Measurements from ENCODE around the gene ERCC1. TPM values are rescaled to one million over a fixed set of nuclear protein-coding genes. Genes with fewer than 3 reads are reported as not detected.

ERCC1 gene
- total RNA-seq, 1 experiment from 2014 or later: 57.3 TPM

- H3K36me3 ChIP-seq (ENCODE audit: low read depth, low read length): no peaks in the 10 kb centered on the region
- BruUV-seq (replicated peaks): TSS peak; percentile 73
- peaks cover 33% of the 10 kb centered on the region for H4K20me1 ChIP-seq (ENCODE audit: low read length)
- peak overlapping the region; percentile 89 for H3K9ac ChIP-seq (ENCODE audit: low read length)
- H2AFZ ChIP-seq (ENCODE audit: low read length): no peak overlapping the region
- CTCF ChIA-PET: interaction anchor here (1.9 kb wide), 1 partner anchor 10 kb away, joined by 9 read pairs; no protein-coding TSS in a partner anchor
- H3K79me2 ChIP-seq (ENCODE audit: low read length): peaks cover 16% of the 10 kb centered on the region
- ATAC-seq: peak; percentile 18
- TF ChIP-seq EZH2 (IDR thresholded peaks at IDR 0.05; ENCODE audit: low read length, unreplicated experiment) (no peak), EZH2phosphoT487 (IDR thresholded peaks at IDR 0.05; ENCODE audit: borderline replicate concordance, low read length) (no peak)
- TF ChIP-seq, protein P1, sequence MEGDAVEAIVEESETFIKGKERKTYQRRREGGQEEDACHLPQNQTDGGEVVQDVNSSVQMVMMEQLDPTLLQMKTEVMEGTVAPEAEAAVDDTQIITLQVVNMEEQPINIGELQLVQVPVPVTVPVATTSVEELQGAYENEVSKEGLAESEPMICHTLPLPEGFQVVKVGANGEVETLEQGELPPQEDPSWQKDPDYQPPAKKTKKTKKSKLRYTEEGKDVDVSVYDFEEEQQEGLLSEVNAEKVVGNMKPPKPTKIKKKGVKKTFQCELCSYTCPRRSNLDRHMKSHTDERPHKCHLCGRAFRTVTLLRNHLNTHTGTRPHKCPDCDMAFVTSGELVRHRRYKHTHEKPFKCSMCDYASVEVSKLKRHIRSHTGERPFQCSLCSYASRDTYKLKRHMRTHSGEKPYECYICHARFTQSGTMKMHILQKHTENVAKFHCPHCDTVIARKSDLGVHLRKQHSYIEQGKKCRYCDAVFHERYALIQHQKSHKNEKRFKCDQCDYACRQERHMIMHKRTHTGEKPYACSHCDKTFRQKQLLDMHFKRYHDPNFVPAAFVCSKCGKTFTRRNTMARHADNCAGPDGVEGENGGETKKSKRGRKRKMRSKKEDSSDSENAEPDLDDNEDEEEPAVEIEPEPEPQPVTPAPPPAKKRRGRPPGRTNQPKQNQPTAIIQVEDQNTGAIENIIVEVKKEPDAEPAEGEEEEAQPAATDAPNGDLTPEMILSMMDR (conservative IDR thresholded peaks at IDR 0.05; ENCODE audit: low read depth, low read length): no peak
- intact Hi-C loops (cut with micrococcal nuclease): no loop called here
- no peaks in the 10 kb centered on the region for H3F3A ChIP-seq (ENCODE audit: low read length, unreplicated experiment)
- H3K9me3 ChIP-seq (ENCODE audit: low read length): no peaks in the 10 kb centered on the region
- H3K27ac ChIP-seq (ENCODE audit: low read length): peak overlapping the region; percentile 62
- peak overlapping the region; percentile 79 for H3K4me3 ChIP-seq (ENCODE audit: low read length)
- no peak for DNase-seq
- H3K9me2 ChIP-seq (replicated peaks; ENCODE audit: low read length): no peaks in the 10 kb centered on the region
- POLR2A ChIA-PET (ENCODE audit: unreplicated experiment): interaction anchor here (0.6 to 0.9 kb wide), 3 partner anchors 13 to 434 kb away, joined by 3 to 4 read pairs (median 3); partner anchors contain the start of gene MYPOP
- no peaks in the 10 kb centered on the region for H3K27me3 ChIP-seq (ENCODE audit: low read length)
- peak overlapping the region; percentile 97 for H3K4me2 ChIP-seq (ENCODE audit: low read length)
- peaks cover 11% of the 10 kb centered on the region for H3K4me1 ChIP-seq (ENCODE audit: insufficient read depth, low read length)
Observed at GRCh38 chr19:45468803-45469131, 45.0 kb upstream of the ERCC1 start.

DNA sequence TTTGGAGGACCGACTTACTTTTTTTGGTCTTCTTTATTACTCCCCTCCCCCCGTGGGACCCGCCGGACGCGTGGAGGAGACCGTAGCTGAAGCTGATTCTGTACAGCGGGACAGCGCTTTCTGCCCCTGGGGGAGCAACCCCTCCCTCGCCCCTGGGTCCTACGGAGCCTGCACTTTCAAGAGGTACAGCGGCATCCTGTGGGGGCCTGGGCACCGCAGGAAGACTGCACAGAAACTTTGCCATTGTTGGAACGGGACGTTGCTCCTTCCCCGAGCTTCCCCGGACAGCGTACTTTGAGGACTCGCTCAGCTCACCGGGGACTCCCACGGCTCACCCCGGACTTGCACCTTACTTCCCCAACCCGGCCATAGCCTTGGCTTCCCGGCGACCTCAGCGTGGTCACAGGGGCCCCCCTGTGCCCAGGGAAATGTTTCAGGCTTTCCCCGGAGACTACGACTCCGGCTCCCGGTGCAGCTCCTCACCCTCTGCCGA, 44.5 kb upstream of the ERCC1 start:
- no peak for ATAC-seq

More for the DNA sequence above, 44.5 kb upstream of the ERCC1 start:
- CTCF ChIA-PET: interaction anchor here (1.9 kb wide), 1 partner anchor 11 kb away, joined by 9 read pairs; no protein-coding TSS in a partner anchor
- H3K4me3 ChIP-seq (ENCODE audit: low read length): peak overlapping the region; percentile 79
- H3F3A ChIP-seq (ENCODE audit: low read length, unreplicated experiment): no peaks in the 10 kb centered on the region
- no peaks in the 10 kb centered on the region for H3K27me3 ChIP-seq (ENCODE audit: low read length)
- DNase-seq: no peak
- intact Hi-C loops (cut with micrococcal nuclease): no loop called here
- peak overlapping the region; percentile 97 for H3K4me2 ChIP-seq (ENCODE audit: low read length)
- POLR2A ChIA-PET (ENCODE audit: unreplicated experiment): interaction anchor here (0.7 to 0.9 kb wide), 3 partner anchors 11 to 14 kb away, joined by 3 to 5 read pairs (median 4); no protein-coding TSS in a partner anchor
- BruUV-seq (replicated peaks): TSS peak; percentile 84
- peak overlapping the region; percentile 81 for H3K27ac ChIP-seq (ENCODE audit: low read length)
- H3K79me2 ChIP-seq (ENCODE audit: low read length): peaks cover 16% of the 10 kb centered on the region
- peak overlapping the region; percentile 89 for H3K9ac ChIP-seq (ENCODE audit: low read length)
- H3K36me3 ChIP-seq (ENCODE audit: low read depth, low read length): no peaks in the 10 kb centered on the region
- no peaks in the 10 kb centered on the region for H3K9me3 ChIP-seq (ENCODE audit: low read length)
- peaks cover 33% of the 10 kb centered on the region for H4K20me1 ChIP-seq (ENCODE audit: low read length)
- H3K4me1 ChIP-seq (ENCODE audit: insufficient read depth, low read length): peaks cover 11% of the 10 kb centered on the region
- TF ChIP-seq, protein P1 (conservative IDR thresholded peaks at IDR 0.05; ENCODE audit: low read depth, low read length): no peak
- TF ChIP-seq EZH2 (IDR thresholded peaks at IDR 0.05; ENCODE audit: low read length, unreplicated experiment) (no peak), EZH2phosphoT487 (IDR thresholded peaks at IDR 0.05; ENCODE audit: borderline replicate concordance, low read length) (no peak)
- no peaks in the 10 kb centered on the region for H3K9me2 ChIP-seq (replicated peaks; ENCODE audit: low read length)
- H2AFZ ChIP-seq (ENCODE audit: low read length): no peak overlapping the region

All from PC-3 (cell line).